GM19099 (cell line): ENCODE data around the gene MBP.
A peak's percentile ranks its signal among the peaks of the same experiment; 100 is the strongest.

Source experiments
- POLR2A ChIP-seq: IDR thresholded peaks from 3 replicates; pipeline ENCODE4 v1.6.1; 2011; ENCODE audit warnings: low read depth; ENCODE audit not compliant: insufficient read length; ENCODE audit errors: extremely low read depth

MBP gene

GRCh38 chr18:77056344-77057005, 76.1 kb downstream of the MBP start:
- TF ChIP-seq POLR2A, result no peak

GRCh38 chr18:77055429-77056300, 76.9 kb downstream of the MBP start:
- no peak for TF ChIP-seq POLR2A

GRCh38 chr18:77054606-77055428, 77.8 kb downstream of the MBP start:
- peak; percentile 35 for TF ChIP-seq POLR2A

- no peak for TF ChIP-seq POLR2A
Observed at GRCh38 chr18:77054288-77054605, 78.3 kb downstream of the MBP start.

- no peak for TF ChIP-seq POLR2A
Observed at GRCh38 chr18:77053616-77054287, 78.8 kb downstream of the MBP start.

- no peak for TF ChIP-seq POLR2A
Observed at GRCh38 chr18:77052983-77053309, 79.6 kb downstream of the MBP start.

- no peak for TF ChIP-seq POLR2A
Observed at GRCh38 chr18:77052297-77052982, 80.1 kb downstream of the MBP start.

GRCh38 chr18:77051581-77052296, 80.8 kb downstream of the MBP start:
- no peak for TF ChIP-seq POLR2A

- TF ChIP-seq POLR2A, result no peak
Observed at GRCh38 chr18:77049938-77050337, 82.6 kb downstream of the MBP start.

GRCh38 chr18:77047803-77048419, 84.7 kb downstream of the MBP start:
- no peak for TF ChIP-seq POLR2A

- no peak for TF ChIP-seq POLR2A
Observed at GRCh38 chr18:77046994-77047393, 85.6 kb downstream of the MBP start.

- TF ChIP-seq POLR2A, result no peak
Observed at GRCh38 chr18:77046409-77046808, 86.2 kb downstream of the MBP start.

GRCh38 chr18:77045677-77046076, 86.9 kb downstream of the MBP start:
- no peak for TF ChIP-seq POLR2A
